H7 (cell line): ENCODE measurements around the gene AKT1. TPM values are rescaled to one million over a fixed set of nuclear protein-coding genes. Genes with fewer than 3 reads are reported as not detected.

Experiments used
- DNase-seq: peaks from one replicate; pipeline ENCODE4 v3.0.0; 2012
- H3K27me3 ChIP-seq: 2 replicates; pipeline ENCODE4 v1.6.0; 2011; ENCODE audit warnings: mild to moderate bottlenecking, low read length; ENCODE audit not compliant: control insufficient read depth, insufficient read depth
- H3K36me3 ChIP-seq: replicated peaks from 2 replicates; pipeline ENCODE4 v1.5.1; 2011; ENCODE audit warnings: low read length; ENCODE audit not compliant: control insufficient read depth, insufficient read depth
- H3K4me3 ChIP-seq: 2 replicates; pipeline ENCODE4 v1.5.1; 2011; ENCODE audit warnings: low read depth, mild to moderate bottlenecking, control low read depth, low read length, moderate library complexity; ENCODE audit not compliant: insufficient read depth
- total RNA-seq: library from RNA; depleted of rRNA; stranded (reverse); fragments of >200 nt; shearing (Covaris generic); gene quantifications from 2 replicates; pipeline ENCODE4 v1.2.3, GENCODE V29; 2014

Gene AKT1
- total RNA-seq, 1 experiment from 2014 or later: 165 TPM

DNA sequence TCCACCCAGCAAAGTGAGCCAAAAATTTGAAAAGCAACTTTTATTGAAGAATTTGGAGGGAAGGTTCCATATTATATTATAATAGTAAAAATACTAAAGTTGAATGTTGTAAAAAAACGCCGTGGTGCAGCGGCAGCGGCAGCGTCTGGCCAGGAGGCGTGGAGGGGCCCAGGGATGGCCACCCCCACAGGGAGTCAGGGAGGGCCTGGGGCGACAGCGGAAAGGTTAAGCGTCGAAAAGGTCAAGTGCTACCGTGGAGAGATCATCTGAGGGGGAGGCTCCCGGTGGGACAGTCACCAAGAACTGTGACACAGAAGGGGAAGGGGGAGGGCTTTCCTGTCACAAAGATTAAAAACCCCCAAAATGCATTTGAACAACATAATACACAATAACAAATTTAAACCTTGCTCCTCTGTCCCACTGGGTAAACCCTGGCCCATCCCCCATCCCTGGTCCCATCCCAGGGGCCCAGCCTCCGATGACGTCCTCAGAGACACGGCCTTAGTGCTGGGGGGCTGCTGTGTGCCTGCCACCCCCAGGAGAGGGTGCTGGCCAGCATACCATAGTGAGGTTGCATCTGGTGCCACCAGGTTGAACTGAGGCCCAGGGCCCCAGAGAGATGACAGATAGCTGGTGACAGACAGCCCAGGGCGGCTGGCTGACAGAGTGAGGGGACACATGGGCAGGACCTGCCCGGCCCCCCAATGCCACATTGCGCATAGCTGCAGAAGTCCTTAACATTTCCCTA lies 26.1 kb downstream of the AKT1 start:
- H3K36me3 ChIP-seq: peaks cover 16% of the 10 kb centered on the region
- no peak overlapping the region for H3K4me3 ChIP-seq
- no peaks in the 10 kb centered on the region for H3K27me3 ChIP-seq
- DNase-seq: peak; percentile 63

DNA sequence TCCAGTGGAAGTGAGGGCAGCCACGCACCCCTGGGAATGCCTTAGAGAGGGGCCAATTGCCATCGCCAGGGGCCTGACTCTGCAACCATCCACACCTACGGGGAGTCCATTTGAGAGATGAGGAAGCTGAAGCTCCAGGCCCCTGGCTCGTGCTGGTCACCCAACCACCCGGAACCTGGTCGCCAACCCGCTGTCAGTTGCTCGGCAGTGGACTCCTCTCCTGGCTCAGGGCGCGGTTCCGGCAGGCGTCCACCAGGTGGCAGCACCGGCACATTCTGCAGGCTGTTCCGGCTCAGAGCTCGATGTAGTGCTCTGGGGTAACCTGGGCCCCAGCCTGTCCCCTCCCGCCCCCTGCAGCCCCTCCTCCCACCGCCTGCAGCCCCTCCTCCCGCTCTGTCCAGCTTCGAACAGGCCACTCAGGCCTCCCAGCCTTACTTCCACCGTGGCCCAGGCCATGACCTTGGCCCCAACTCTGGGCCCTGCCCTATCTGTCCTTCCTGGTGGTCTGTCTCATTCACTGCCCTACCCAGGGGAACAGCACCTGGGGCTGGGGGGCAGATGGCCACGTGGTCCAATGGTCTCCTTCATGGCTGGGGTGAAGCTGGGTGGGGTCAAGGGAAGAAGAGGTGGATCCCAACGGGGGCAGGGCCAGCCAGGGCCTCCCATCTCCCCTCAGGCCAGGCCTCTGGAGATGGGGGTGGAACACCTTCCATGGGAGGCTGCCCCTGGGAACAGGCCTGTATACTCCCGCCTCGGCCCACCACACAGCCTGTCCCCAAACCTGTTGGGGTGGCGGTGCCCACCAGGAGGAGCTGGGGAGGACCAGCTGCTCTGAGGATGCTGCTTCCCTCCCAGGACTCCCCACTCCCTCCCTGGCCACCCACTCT lies 26.9 kb downstream of the AKT1 start:
- DNase-seq: peak; percentile 99
- no peak overlapping the region; the same call in 1 of the 2 replicates for H3K4me3 ChIP-seq
- H3K27me3 ChIP-seq: no peaks in the 10 kb centered on the region
- peaks cover 16% of the 10 kb centered on the region for H3K36me3 ChIP-seq

DNA sequence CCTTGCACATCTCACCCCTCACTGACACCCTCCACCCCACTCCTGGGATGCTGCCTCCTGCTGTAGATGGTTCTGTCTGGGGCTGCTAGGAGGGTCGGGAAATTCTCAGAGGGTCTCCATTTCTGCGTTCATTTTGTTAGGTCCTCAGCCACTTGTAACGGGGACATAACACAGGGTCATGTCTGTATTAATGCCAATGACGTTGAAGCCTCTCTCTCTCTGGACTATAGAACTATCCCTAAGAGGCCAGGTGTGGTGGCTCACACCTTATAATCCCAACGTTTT lies 28.0 kb downstream of the AKT1 start:
- no peak for DNase-seq
- Histone ChIP-seq H3K27me3 (no peaks in the 10 kb centered on the region), H3K4me3 (no peak overlapping the region), H3K36me3 (peaks cover 11% of the 10 kb centered on the region)

DNA sequence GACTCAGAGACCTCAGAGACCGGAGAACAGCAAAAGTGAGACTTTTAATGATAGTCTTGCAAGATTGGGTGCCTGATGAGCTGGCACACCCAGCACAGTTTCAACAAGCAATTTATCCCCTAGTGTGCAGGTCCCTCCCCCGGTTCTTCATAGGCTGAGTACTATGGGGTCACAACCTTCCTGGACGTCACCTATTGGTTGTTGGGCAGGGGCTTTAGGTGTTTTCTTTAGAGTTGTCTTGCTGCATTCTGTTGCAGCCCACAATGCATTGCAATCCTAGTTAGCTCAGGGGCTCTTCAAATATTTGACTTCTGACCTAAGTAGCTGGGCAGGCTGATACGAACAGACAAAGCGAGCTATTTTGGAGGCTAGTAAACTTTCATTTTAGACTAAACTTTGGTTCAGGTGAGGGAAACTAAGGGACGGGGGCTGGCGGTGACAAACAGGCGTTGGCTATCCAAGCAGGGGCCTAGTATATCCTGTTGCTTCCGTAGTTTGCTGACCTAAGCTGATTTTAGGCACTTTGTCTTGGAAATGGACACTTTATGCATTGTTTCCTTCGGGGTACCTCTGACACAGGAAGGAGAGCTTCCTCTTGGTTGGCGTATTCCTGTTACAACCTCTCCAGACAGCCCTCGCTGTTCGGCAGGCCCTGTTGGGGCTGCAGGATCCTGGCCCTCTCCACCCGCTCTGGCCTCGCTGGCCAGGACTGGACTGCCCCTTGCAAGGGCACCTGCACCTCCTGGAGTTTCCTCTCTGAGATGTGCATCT lies 28.5 kb downstream of the AKT1 start:
- DNase-seq: no peak
- Histone ChIP-seq H3K27me3 (no peaks in the 10 kb centered on the region), H3K4me3 (0 out of 2 replicates have a peak overlapping the region, but pooled peaks have one; percentile 8)

DNA sequence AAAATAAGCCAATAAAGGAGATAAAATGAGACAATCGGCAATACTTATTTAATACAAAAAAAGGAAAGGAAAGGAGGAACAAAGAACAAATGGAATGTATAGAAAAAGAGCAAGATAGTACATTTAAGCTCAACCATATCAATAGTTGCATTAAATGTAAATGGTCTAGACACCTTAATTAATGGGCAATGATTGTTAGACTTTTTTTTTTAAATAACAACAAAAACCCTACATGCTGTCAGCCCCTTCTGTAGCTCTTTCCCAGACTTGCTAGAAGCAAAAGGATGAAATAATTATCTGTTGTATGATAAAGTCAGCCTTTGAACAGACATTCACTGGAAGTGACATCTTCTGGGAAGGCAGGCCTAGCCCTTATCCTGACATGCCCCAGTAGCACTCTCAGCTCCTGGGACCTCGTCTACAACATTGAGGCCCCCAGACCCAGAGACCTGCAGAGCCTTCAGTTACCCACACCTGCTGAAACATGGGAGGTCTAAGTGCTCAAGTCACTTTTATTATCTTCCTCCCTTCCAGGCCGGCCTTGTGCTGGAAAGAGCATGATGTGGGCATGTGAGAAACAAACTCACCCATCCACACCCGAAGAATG lies 29.2 kb downstream of the AKT1 start:
- H3K27me3 ChIP-seq: no peaks in the 10 kb centered on the region
- peak overlapping the region; percentile 8; the same call in 1 of the 2 replicates for H3K4me3 ChIP-seq
- no peak for DNase-seq
- peaks cover 3% of the 10 kb centered on the region for H3K36me3 ChIP-seq

More for the DNA sequence above, 28.5 kb downstream of the AKT1 start:
- peaks cover 9% of the 10 kb centered on the region for H3K36me3 ChIP-seq

DNA sequence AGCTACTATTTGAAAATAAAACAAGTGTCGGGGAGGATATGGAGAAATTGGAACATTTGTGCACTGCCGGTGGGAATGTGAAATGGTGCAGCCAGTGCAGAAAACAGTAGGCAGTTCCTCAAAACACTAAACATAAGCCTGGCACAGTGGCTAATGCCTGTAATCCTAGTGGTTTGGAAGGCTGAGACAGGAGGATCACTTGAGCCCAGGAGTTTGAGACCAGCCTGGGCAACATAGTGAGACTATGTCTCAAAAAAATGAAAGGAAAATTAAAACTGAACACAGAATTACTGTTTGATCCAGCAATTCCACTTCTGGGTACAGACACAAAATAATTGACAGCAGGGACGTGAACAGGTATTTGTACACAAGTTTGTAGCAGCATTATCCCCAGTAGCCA lies 30.0 kb downstream of the AKT1 start:
- H3K4me3 ChIP-seq: no peak overlapping the region
- DNase-seq: no peak
- no peaks in the 10 kb centered on the region; the same call in 1 of the 2 replicates for H3K36me3 ChIP-seq
- H3K27me3 ChIP-seq: no peaks in the 10 kb centered on the region

DNA sequence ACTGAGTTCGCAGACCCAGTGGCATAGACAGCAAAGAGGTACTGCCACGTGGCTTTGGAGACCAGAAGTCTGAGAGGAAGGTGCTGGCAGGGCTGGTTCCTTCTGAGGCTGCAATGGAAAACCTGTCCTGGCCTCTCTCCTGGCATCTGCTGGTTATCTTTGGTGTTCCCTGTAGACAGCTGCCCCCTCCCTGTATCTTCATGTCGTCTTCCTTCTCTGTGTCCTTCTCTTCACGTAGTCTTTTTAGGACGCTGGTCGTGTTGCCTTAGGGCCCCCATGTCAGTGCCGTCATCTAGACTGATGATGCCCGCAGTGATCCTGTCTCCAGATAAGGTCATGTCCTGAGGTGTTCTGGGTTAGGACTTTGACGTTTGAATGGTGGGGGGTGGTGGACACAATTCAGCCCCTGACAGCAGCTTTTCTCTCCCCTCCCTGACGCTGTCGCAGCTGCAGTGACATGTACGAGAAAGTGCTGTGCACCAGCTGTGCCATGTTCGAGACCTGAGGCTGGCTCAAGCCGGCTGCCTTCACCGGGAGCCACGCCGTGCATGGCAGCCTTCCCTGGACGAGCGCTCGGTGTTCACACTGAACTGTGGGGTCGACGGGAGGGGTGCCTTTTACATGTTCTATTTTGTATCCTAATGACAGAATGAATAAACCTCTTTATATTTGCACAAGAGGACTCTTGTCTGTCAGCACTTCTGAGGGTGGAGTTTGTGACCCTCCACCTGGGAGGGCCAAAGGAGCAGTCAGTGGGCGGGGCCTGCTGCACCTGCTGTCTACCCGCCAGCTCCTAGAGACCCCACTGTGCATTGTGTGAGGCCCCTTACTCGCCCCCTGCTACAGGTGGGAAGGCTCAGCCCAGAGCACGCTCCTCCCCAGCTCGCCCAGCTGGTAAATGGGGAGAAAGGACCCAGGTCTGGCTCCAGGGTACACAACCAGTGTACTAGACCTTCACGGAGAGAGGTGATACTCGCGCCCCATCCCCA lies 36.3 kb downstream of the AKT1 start:
- no peak overlapping the region for H3K4me3 ChIP-seq
- no peak for DNase-seq
- no peaks in the 10 kb centered on the region for H3K27me3 ChIP-seq
- peaks cover 20% of the 10 kb centered on the region for H3K36me3 ChIP-seq

DNA sequence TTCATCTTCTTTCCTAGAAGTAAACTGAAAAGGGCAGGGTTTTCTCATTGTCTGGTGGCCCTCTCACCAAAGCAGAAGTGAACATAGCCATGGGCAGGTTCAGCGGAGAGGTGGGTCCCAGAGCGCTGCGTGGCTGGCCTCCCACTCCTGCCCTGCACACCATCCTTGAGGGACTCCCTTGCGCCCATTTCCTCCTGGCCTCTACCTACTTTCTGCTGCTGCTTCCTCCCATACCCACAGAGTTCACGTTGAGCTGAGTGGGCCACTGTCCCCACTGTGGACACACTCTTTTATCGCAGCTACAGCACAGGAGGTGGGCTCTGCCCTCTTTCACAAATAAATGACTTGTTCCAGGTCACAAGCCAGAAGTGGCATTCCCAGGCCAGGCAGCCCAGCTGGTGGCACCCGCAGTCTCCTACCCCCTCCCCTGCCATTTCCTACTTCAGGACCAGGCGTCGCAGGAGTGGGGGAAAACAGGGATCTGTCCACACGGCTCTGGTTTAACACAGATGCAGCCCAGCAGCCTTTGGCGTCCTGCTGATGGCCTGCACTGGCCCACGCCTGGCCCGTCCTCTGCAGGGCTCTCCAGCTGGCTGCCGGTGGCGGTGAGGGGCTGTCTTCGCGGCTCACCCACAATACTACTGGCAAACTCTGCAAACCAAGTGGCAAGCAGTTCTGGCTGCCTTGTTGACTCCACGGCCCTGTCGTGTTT lies 37.7 kb downstream of the AKT1 start:
- Histone ChIP-seq H3K36me3 (peaks cover 20% of the 10 kb centered on the region), H3K27me3 (no peaks in the 10 kb centered on the region), H3K4me3 (no peak overlapping the region)
- DNase-seq: no peak

DNA sequence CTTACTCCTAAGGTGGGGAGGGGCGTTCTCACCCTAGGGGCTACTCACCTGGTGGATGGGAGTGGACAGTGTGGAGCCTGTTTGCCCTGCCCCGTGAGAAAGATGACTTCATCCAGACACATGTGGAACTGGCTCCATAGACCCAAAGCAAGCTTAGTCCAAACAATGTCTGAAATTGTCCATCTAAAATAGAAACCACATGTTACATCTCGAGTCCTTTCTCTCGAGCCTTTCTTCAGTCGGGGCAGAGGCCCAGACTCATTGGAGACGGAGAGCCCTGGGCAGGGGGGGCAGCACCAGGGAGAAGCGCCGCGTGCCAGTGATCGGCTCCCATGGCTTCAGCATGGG lies 38.3 kb downstream of the AKT1 start:
- no peak for DNase-seq
- H3K27me3 ChIP-seq: no peaks in the 10 kb centered on the region
- peaks cover 20% of the 10 kb centered on the region for H3K36me3 ChIP-seq
- no peak overlapping the region for H3K4me3 ChIP-seq

DNA sequence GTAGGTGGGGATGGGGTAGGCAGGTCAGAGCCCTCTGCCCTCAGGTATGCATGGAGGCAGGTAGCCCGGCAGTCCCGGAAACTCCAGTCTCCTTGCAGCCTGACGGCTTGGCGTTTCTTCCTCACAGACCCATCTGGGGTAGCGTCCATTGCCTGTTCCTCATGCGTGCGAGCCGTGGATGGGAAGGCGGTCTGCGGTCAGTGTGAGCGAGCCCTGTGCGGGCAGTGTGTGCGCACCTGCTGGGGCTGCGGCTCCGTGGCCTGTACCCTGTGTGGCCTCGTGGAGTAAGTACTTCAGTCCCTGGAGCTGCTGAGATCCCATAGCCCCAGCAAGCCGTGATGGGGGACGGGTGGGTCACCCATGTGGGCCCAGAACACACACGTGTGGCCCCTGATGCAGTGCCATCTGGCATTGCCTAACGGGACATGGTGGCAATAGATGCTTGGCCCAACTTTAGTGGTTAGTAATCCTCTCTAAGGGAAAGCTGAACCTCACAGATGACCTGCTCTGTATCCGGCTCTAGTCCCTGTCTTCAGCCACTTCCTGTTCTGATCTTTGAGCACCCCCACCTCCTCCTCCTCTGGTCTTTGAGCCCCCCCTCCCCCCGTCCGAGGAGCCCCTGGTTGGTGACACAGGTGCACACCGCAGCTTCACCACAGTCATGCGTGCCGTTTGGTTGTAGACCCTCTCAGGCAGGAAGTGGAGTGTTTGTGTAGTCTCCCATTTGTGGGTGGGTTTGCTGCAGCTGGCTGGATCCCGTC lies 38.9 kb downstream of the AKT1 start:
- no peaks in the 10 kb centered on the region for H3K27me3 ChIP-seq

DNA sequence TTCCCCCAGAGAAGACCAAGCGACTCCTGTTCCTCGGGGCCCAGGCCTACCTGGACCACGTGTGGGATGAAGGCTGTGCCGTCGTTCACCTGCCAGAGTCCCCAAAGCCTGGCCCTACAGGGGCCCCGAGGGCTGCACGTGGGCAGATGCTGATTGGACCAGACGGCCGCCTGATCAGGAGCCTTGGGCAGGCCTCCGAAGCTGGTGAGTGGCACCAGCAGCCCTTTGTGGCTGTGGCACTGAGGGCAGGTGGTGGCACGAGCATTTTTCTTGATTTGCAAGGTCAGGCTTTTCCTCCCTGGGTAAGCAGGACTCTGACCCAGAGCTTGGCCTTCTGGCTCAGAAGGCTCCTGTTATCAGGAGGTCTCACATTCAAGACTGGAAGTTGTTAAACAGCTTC lies 39.9 kb downstream of the AKT1 start:
- no peak overlapping the region for H3K4me3 ChIP-seq
- H3K27me3 ChIP-seq: no peaks in the 10 kb centered on the region
- peaks cover 20% of the 10 kb centered on the region for H3K36me3 ChIP-seq
- no peak for DNase-seq

More for the DNA sequence above, 38.9 kb downstream of the AKT1 start:
- Histone ChIP-seq H3K4me3 (no peak overlapping the region), H3K36me3 (peaks cover 20% of the 10 kb centered on the region)
- DNase-seq: no peak

DNA sequence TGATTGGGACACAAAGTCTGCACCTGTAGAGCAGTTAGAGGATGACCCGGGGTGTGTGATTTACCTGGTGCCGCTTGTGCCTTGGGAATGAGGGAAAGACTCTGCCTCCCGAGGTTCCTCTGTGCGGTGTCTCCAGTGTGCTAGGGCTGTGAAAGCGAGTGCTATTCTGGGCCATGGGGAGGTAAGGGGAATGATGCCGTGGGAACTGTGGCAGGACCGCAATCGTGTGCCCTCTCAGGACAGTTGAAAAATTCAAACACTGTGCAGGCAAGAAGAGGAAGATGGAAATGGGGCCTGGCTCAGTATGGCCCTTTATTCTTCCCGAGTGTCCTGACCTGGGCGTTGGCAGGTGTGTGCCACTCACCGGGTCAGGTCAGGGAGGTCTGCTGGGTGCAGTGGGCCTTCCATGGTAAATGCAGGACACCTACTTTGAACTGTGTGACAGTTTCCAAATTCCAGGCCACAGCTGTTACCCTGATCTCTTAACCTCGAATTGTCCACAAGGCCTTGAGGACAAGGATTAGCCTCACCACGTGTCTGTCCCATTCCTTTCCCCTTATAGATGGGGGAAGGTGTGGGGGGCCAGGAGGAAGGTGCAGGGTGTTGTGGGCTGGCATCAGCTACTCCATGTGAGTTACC lies 41.2 kb downstream of the AKT1 start:
- peaks cover 20% of the 10 kb centered on the region for H3K36me3 ChIP-seq
- H3K4me3 ChIP-seq: peak overlapping the region; percentile 97; the same call in 1 of the 2 replicates
- no peak for DNase-seq
- H3K27me3 ChIP-seq: no peaks in the 10 kb centered on the region
